ENCODE results near the gene APOB.

The APOB gene

GRCh38 chr2:21035974-21036707 lies 7.7 kb downstream of the APOB start:
- H3K79me1 ChIP-seq (ENCODE audit: low read length): no peaks in the 10 kb centered on the region
- H3K18ac ChIP-seq (ENCODE audit: low read length): no peak overlapping the region
- no peaks in the 10 kb centered on the region for H3K79me2 ChIP-seq (ENCODE audit: control insufficient read depth, insufficient read depth, low read length)
- no peak overlapping the region for H3K4me2 ChIP-seq (ENCODE audit: low read length)
- H3K36me3 ChIP-seq (ENCODE audit: control insufficient read depth, insufficient read depth, low read length): no peaks in the 10 kb centered on the region
- H2AK5ac ChIP-seq (ENCODE audit: low read length): no peak overlapping the region
- no peak overlapping the region for H3K4ac ChIP-seq (ENCODE audit: low read depth, low read length)
- no peak overlapping the region for H4K8ac ChIP-seq (ENCODE audit: low read depth, low read length)
- H2BK120ac ChIP-seq (ENCODE audit: low read depth, low read length): no peak overlapping the region
- H2BK5ac ChIP-seq (ENCODE audit: low read length): no peak overlapping the region
- H3K9ac ChIP-seq (ENCODE audit: low read length): no peak overlapping the region
- no peak overlapping the region for H3K23ac ChIP-seq (ENCODE audit: low read length)
- no peak overlapping the region for H2BK15ac ChIP-seq (replicated peaks; ENCODE audit: low read depth)
- H3K56ac ChIP-seq (ENCODE audit: low read length): no peak overlapping the region
- no peak overlapping the region for H4K5ac ChIP-seq (ENCODE audit: low read length)
- DNase-seq: no peak
- H3K4me3 ChIP-seq (ENCODE audit: low read length): no peak overlapping the region
- no peaks in the 10 kb centered on the region for H3K4me1 ChIP-seq (ENCODE audit: control insufficient read depth, low read depth, low read length)
- no peak overlapping the region for H3K27ac ChIP-seq (ENCODE audit: low read depth, low read length)
- no peaks in the 10 kb centered on the region for H3K27me3 ChIP-seq (ENCODE audit: insufficient read depth, low read length, poor library complexity)
- WGBS (ENCODE audit: extremely low coverage, insufficient coverage, low lambda C conversion rate): no CpG with 5 or more reads among the region's 4 CpGs

GRCh38 chr2:21035282-21035973 lies 8.4 kb downstream of the APOB start:
- no peak overlapping the region for H3K23ac ChIP-seq (ENCODE audit: low read length)
- no peaks in the 10 kb centered on the region for H3K79me1 ChIP-seq (ENCODE audit: low read length)
- no peak overlapping the region for H3K27ac ChIP-seq (ENCODE audit: low read depth, low read length)
- H2BK120ac ChIP-seq (ENCODE audit: low read depth, low read length): no peak overlapping the region
- no peak for DNase-seq
- H2BK15ac ChIP-seq (replicated peaks; ENCODE audit: low read depth): no peak overlapping the region
- H4K8ac ChIP-seq (ENCODE audit: low read depth, low read length): no peak overlapping the region
- H3K4ac ChIP-seq (ENCODE audit: low read depth, low read length): no peak overlapping the region
- H2BK5ac ChIP-seq (ENCODE audit: low read length): no peak overlapping the region
- H3K56ac ChIP-seq (ENCODE audit: low read length): no peak overlapping the region
- H4K5ac ChIP-seq (ENCODE audit: low read length): no peak overlapping the region
- H3K4me1 ChIP-seq (ENCODE audit: control insufficient read depth, low read depth, low read length): no peaks in the 10 kb centered on the region
- H3K79me2 ChIP-seq (ENCODE audit: control insufficient read depth, insufficient read depth, low read length): no peaks in the 10 kb centered on the region
- no peaks in the 10 kb centered on the region for H3K36me3 ChIP-seq (ENCODE audit: control insufficient read depth, insufficient read depth, low read length)
- no peaks in the 10 kb centered on the region for H3K27me3 ChIP-seq (ENCODE audit: insufficient read depth, low read length, poor library complexity)
- H3K9ac ChIP-seq (ENCODE audit: low read length): no peak overlapping the region
- no peak overlapping the region for H2AK5ac ChIP-seq (ENCODE audit: low read length)
- H3K4me3 ChIP-seq (ENCODE audit: low read length): no peak overlapping the region
- WGBS (ENCODE audit: extremely low coverage, insufficient coverage, low lambda C conversion rate): no CpG with 5 or more reads among the region's 6 CpGs
- no peak overlapping the region for H3K18ac ChIP-seq (ENCODE audit: low read length)
- no peak overlapping the region for H3K4me2 ChIP-seq (ENCODE audit: low read length)

DNA sequence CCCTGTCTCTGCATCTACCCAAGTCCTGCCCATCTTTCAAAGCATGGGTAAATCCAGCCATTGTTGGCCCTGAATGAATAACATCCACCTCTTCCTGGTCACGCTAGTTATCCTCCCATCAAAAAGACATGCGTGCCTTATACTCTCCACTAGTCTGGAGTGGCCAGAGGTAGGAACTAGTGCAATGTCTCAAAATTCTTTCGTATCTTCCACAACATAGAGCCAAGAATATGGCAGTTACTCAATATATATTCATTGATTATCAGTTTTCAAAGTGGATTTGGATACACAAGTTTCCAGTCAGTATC lies 8.9 kb downstream of the APOB start:
- H3K9ac ChIP-seq (ENCODE audit: low read length): no peak overlapping the region
- H3K27ac ChIP-seq (ENCODE audit: low read depth, low read length): no peak overlapping the region
- no peaks in the 10 kb centered on the region for H3K79me1 ChIP-seq (ENCODE audit: low read length)
- H3K23ac ChIP-seq (ENCODE audit: low read length): no peak overlapping the region
- no peak overlapping the region for H3K4ac ChIP-seq (ENCODE audit: low read depth, low read length)
- H4K5ac ChIP-seq (ENCODE audit: low read length): no peak overlapping the region
- no peak overlapping the region for H4K8ac ChIP-seq (ENCODE audit: low read depth, low read length)
- H3K4me1 ChIP-seq (ENCODE audit: control insufficient read depth, low read depth, low read length): no peaks in the 10 kb centered on the region
- H3K4me2 ChIP-seq (ENCODE audit: low read length): no peak overlapping the region
- H3K18ac ChIP-seq (ENCODE audit: low read length): no peak overlapping the region
- H3K4me3 ChIP-seq (ENCODE audit: low read length): no peak overlapping the region
- H2BK120ac ChIP-seq (ENCODE audit: low read depth, low read length): no peak overlapping the region
- no peaks in the 10 kb centered on the region for H3K79me2 ChIP-seq (ENCODE audit: control insufficient read depth, insufficient read depth, low read length)
- no peaks in the 10 kb centered on the region for H3K27me3 ChIP-seq (ENCODE audit: insufficient read depth, low read length, poor library complexity)
- H2AK5ac ChIP-seq (ENCODE audit: low read length): no peak overlapping the region
- H3K36me3 ChIP-seq (ENCODE audit: control insufficient read depth, insufficient read depth, low read length): no peaks in the 10 kb centered on the region
- no peak overlapping the region for H2BK15ac ChIP-seq (replicated peaks; ENCODE audit: low read depth)
- no peak overlapping the region for H3K56ac ChIP-seq (ENCODE audit: low read length)
- no peak overlapping the region for H2BK5ac ChIP-seq (ENCODE audit: low read length)
- WGBS (ENCODE audit: extremely low coverage, insufficient coverage, low lambda C conversion rate): no CpG with 5 or more reads among the region's 3 CpGs
- DNase-seq: no peak

DNA sequence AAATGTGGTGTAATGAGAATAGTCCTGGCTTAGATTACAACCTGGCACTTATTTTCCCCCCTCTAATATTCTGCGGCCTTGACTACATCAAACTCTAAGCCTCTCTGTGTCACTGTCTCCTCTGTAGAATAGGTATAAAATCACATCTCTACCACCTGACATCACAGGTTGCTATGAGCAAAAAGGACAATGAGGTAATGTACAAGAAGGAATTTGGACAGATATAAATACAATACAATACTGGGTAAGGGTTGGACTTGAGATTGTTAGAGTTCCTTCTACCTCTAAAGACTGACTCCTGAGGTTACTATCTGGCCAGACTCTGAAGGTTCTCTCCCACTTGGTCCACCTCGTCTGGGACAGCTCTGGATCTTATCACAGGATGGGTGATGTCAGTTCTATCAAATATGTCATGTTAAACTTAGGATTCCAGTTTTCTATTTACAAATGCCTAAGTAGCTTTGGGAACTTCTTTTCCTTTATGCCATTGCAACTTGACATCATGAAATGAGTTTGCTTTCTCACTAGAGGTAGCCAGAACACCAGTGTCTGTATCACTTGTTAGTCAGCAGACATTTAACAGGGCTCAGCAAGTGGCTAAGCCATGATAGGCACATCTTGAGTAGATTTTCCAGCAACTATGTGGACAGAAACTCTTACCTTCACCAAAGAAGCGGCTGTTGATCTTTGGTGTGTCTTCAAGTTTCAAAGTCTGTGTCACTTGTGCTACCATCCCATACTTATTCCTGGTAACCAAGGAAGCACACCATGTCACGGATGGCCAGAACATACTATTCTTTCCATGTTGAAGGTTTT lies 9.5 kb downstream of the APOB start:
- no peak overlapping the region for H4K5ac ChIP-seq (ENCODE audit: low read length)

GRCh38 chr2:21033237-21034155 lies 10.4 kb downstream of the APOB start:
- H3K79me2 ChIP-seq (ENCODE audit: control insufficient read depth, insufficient read depth, low read length): no peaks in the 10 kb centered on the region
- H3K9ac ChIP-seq (ENCODE audit: low read length): no peak overlapping the region
- no CpG with 5 or more reads among the region's 2 CpGs for WGBS (ENCODE audit: extremely low coverage, insufficient coverage, low lambda C conversion rate)
- no peak overlapping the region for H3K27ac ChIP-seq (ENCODE audit: low read depth, low read length)
- no peak overlapping the region for H3K56ac ChIP-seq (ENCODE audit: low read length)
- H3K27me3 ChIP-seq (ENCODE audit: insufficient read depth, low read length, poor library complexity): no peaks in the 10 kb centered on the region
- no peak overlapping the region for H2BK15ac ChIP-seq (replicated peaks; ENCODE audit: low read depth)
- H3K18ac ChIP-seq (ENCODE audit: low read length): no peak overlapping the region
- no peaks in the 10 kb centered on the region for H3K79me1 ChIP-seq (ENCODE audit: low read length)
- H3K4me2 ChIP-seq (ENCODE audit: low read length): no peak overlapping the region
- no peak for DNase-seq
- H2BK120ac ChIP-seq (ENCODE audit: low read depth, low read length): no peak overlapping the region
- H3K23ac ChIP-seq (ENCODE audit: low read length): no peak overlapping the region
- no peak overlapping the region for H4K5ac ChIP-seq (ENCODE audit: low read length)
- no peak overlapping the region for H2BK5ac ChIP-seq (ENCODE audit: low read length)
- no peak overlapping the region for H4K8ac ChIP-seq (ENCODE audit: low read depth, low read length)
- H2AK5ac ChIP-seq (ENCODE audit: low read length): no peak overlapping the region
- no peak overlapping the region for H3K4me3 ChIP-seq (ENCODE audit: low read length)
- no peaks in the 10 kb centered on the region for H3K4me1 ChIP-seq (ENCODE audit: control insufficient read depth, low read depth, low read length)
- no peak overlapping the region for H3K4ac ChIP-seq (ENCODE audit: low read depth, low read length)
- H3K36me3 ChIP-seq (ENCODE audit: control insufficient read depth, insufficient read depth, low read length): no peaks in the 10 kb centered on the region

More for the DNA sequence above, 9.5 kb downstream of the APOB start:
- Histone ChIP-seq H3K79me2 (ENCODE audit: control insufficient read depth, insufficient read depth, low read length) (no peaks in the 10 kb centered on the region), H2BK15ac (replicated peaks; ENCODE audit: low read depth) (no peak overlapping the region), H3K79me1 (ENCODE audit: low read length) (no peaks in the 10 kb centered on the region), H3K27ac (ENCODE audit: low read depth, low read length) (no peak overlapping the region), H3K18ac (ENCODE audit: low read length) (no peak overlapping the region), H2AK5ac (ENCODE audit: low read length) (no peak overlapping the region), H3K36me3 (ENCODE audit: control insufficient read depth, insufficient read depth, low read length) (no peaks in the 10 kb centered on the region), H3K4ac (ENCODE audit: low read depth, low read length) (no peak overlapping the region), H4K8ac (ENCODE audit: low read depth, low read length) (no peak overlapping the region), H3K4me3 (ENCODE audit: low read length) (no peak overlapping the region), H2BK5ac (ENCODE audit: low read length) (no peak overlapping the region), H3K9ac (ENCODE audit: low read length) (no peak overlapping the region), H3K23ac (ENCODE audit: low read length) (no peak overlapping the region), H3K4me2 (ENCODE audit: low read length) (no peak overlapping the region), H3K56ac (ENCODE audit: low read length) (no peak overlapping the region), H3K27me3 (ENCODE audit: insufficient read depth, low read length, poor library complexity) (no peaks in the 10 kb centered on the region), H2BK120ac (ENCODE audit: low read depth, low read length) (no peak overlapping the region), H3K4me1 (ENCODE audit: control insufficient read depth, low read depth, low read length) (no peaks in the 10 kb centered on the region)
- DNase-seq: no peak
- no CpG with 5 or more reads among the region's 4 CpGs for WGBS (ENCODE audit: extremely low coverage, insufficient coverage, low lambda C conversion rate)

Measured in mesendoderm (in vitro differentiated cells).